H9 (cell line): ENCODE results near the gene TPCN2. TPM values are rescaled to one million over a fixed set of nuclear protein-coding genes. Genes with fewer than 3 reads are reported as not detected.
A peak's percentile ranks its signal among the peaks of the same experiment; 100 is the strongest.

Source experiments
- DNase-seq: peaks from one replicate; pipeline ENCODE4 v3.0.0-alpha.2; 2017
- H2AFZ ChIP-seq: one replicate; pipeline ENCODE4 v1.6.1; 2013; ENCODE audit warnings: mild to moderate bottlenecking, low read length, control low read depth, moderate library complexity
- H2AK5ac ChIP-seq: 2 replicates; pipeline ENCODE4 v1.6.1; 2013; ENCODE audit warnings: low read length, control low read depth, mixed read lengths; ENCODE audit not compliant: insufficient read length
- H2BK120ac ChIP-seq: one replicate; pipeline ENCODE4 v1.6.1; 2013; ENCODE audit warnings: low read depth, mild to moderate bottlenecking, low read length, control low read depth, inconsistent platforms; ENCODE audit not compliant: poor library complexity, severe bottlenecking
- H2BK12ac ChIP-seq: 2 replicates; pipeline ENCODE4 v1.6.1; 2013; ENCODE audit warnings: low read length, control low read depth, mixed read lengths, low read depth; ENCODE audit not compliant: insufficient read length
- H2BK15ac ChIP-seq: 2 replicates; pipeline ENCODE4 v1.6.1; 2013; ENCODE audit warnings: low read depth, low read length, control low read depth
- H2BK20ac ChIP-seq: one replicate; pipeline ENCODE4 v1.6.1; 2013; ENCODE audit warnings: low read depth, mild to moderate bottlenecking, low read length, control low read depth, inconsistent platforms; ENCODE audit not compliant: poor library complexity, severe bottlenecking
- H2BK5ac ChIP-seq: 2 replicates; pipeline ENCODE4 v1.6.1; 2013; ENCODE audit warnings: low read length, control low read depth, mixed read lengths; ENCODE audit not compliant: insufficient read length
- H3K14ac ChIP-seq: 2 replicates; pipeline ENCODE4 v1.6.1; 2013; ENCODE audit warnings: low read length, control low read depth; ENCODE audit not compliant: insufficient read depth
- H3K18ac ChIP-seq: 2 replicates; pipeline ENCODE4 v1.6.1; 2013; ENCODE audit warnings: low read depth, mild to moderate bottlenecking, mixed read lengths, low read length, control low read depth; ENCODE audit not compliant: insufficient read length
- H3K23ac ChIP-seq: 2 replicates; pipeline ENCODE4 v1.6.1; 2013; ENCODE audit warnings: low read length, control low read depth, mixed read lengths, low read depth; ENCODE audit not compliant: insufficient read length
- H3K23me2 ChIP-seq: 2 replicates; pipeline ENCODE4 v1.6.1; 2013; ENCODE audit warnings: low read depth, mild to moderate bottlenecking, mixed read lengths, low read length, control low read depth; ENCODE audit not compliant: insufficient read length, poor library complexity, severe bottlenecking
- H3K27ac ChIP-seq: 2 replicates; pipeline ENCODE4 v1.5.1; 2013; ENCODE audit warnings: low read length, control low read depth, mixed read lengths, low read depth; ENCODE audit not compliant: insufficient read length
- H3K27me3 ChIP-seq: 2 replicates; pipeline ENCODE4 v1.6.1; 2013; ENCODE audit warnings: low read length, control low read depth, inconsistent platforms; ENCODE audit not compliant: insufficient read depth
- H3K4ac ChIP-seq: 2 replicates; pipeline ENCODE4 v1.6.1; 2013; ENCODE audit warnings: low read depth, mild to moderate bottlenecking, control low read depth, inconsistent platforms, low read length, moderate library complexity
- H3K4me1 ChIP-seq: 2 replicates; pipeline ENCODE4 v1.6.1; 2013; ENCODE audit warnings: low read length, control low read depth, inconsistent platforms; ENCODE audit not compliant: insufficient read depth
- H3K4me2 ChIP-seq: 2 replicates; pipeline ENCODE4 v1.6.1; 2013; ENCODE audit warnings: low read length, control low read depth, mixed read lengths; ENCODE audit not compliant: insufficient read length, insufficient read depth
- H3K56ac ChIP-seq: 2 replicates; pipeline ENCODE4 v1.6.1; 2013; ENCODE audit warnings: low read depth, mild to moderate bottlenecking, mixed read lengths, low read length, control low read depth; ENCODE audit not compliant: insufficient read length
- H3K79me1 ChIP-seq: 2 replicates; pipeline ENCODE4 v1.6.1; 2013; ENCODE audit warnings: low read depth, mild to moderate bottlenecking, moderate library complexity, low read length, control low read depth, inconsistent platforms; ENCODE audit not compliant: insufficient read depth, poor library complexity, severe bottlenecking
- H3K79me2 ChIP-seq: 2 replicates; pipeline ENCODE4 v1.6.1; 2013; ENCODE audit warnings: low read length, control low read depth, inconsistent platforms; ENCODE audit not compliant: insufficient read depth
- H3K9ac ChIP-seq: 2 replicates; pipeline ENCODE4 v1.6.1; 2013; ENCODE audit warnings: low read length, control low read depth, mixed read lengths; ENCODE audit not compliant: insufficient read length; ENCODE audit errors: extremely low read depth
- H3K9me3 ChIP-seq: one replicate; pipeline ENCODE4 v1.6.1; 2013; ENCODE audit warnings: low read depth, low read length, inconsistent platforms; ENCODE audit not compliant: control insufficient read depth
- H3T11ph ChIP-seq: one replicate; pipeline ENCODE4 v1.6.1; 2013; ENCODE audit warnings: mild to moderate bottlenecking, low read length, control low read depth, inconsistent platforms
- H4K20me1 ChIP-seq: one replicate; pipeline ENCODE4 v1.6.1; 2013; ENCODE audit not compliant: control insufficient read depth, insufficient read length, insufficient read depth
- H4K5ac ChIP-seq: 2 replicates; pipeline ENCODE4 v1.6.1; 2013; ENCODE audit warnings: low read depth, mild to moderate bottlenecking, mixed read lengths, low read length, control low read depth; ENCODE audit not compliant: insufficient read length
- H4K8ac ChIP-seq: replicated peaks from 2 replicates; pipeline ENCODE4 v1.6.1; 2013; ENCODE audit warnings: low read length, control low read depth, mixed read lengths, low read depth; ENCODE audit not compliant: insufficient read length
- H4K91ac ChIP-seq: 2 replicates; pipeline ENCODE4 v1.6.1; 2013; ENCODE audit warnings: low read depth, mild to moderate bottlenecking, moderate library complexity, mixed read lengths, low read length, control low read depth; ENCODE audit not compliant: insufficient read length
- H3K27ac Mint-ChIP-seq, 3 experiments: 2 replicates in 2 of 3; 3 replicates in 1 of 3; pipeline ENCODE4 v1.8.0; 2020 to 2021; ENCODE audit warnings: mixed read lengths in 3 of 3, mild to moderate bottlenecking in 1 of 3, moderate library complexity in 1 of 3
- H3K27me3 Mint-ChIP-seq: 2 replicates; pipeline ENCODE4 v1.8.0; 2021; ENCODE audit warnings: low read depth, mild to moderate bottlenecking, moderate library complexity, mixed read lengths
- H3K36me3 Mint-ChIP-seq, 3 experiments: 2 replicates in 2 of 3; 3 replicates in 1 of 3; pipeline ENCODE4 v1.8.0; 2020 to 2021; ENCODE audit warnings: low read depth in 3 of 3, mixed read lengths in 3 of 3; ENCODE audit not compliant: insufficient read depth in 1 of 3
- H3K4me1 Mint-ChIP-seq, 2 experiments: 2 replicates each; pipeline ENCODE4 v1.8.0; 2020; ENCODE audit warnings: mixed read lengths in 2 of 2
- H3K4me3 Mint-ChIP-seq, 2 experiments: 2 replicates in 1 of 2; 3 replicates in 1 of 2; pipeline ENCODE4 v1.8.0; 2020 to 2021; ENCODE audit warnings: mild to moderate bottlenecking in 2 of 2, mixed read lengths in 2 of 2, moderate library complexity in 1 of 2
- H3K9me3 Mint-ChIP-seq, 2 experiments: 2 replicates in 1 of 2; 3 replicates in 1 of 2; pipeline ENCODE4 v1.8.0; 2020; ENCODE audit warnings: mild to moderate bottlenecking in 2 of 2, mixed read lengths in 2 of 2, moderate library complexity in 1 of 2
- WGBS: extraction: QIAGEN DNeasy Blood & Tissue Kit; methylation state at CpG from one replicate; pipeline ENCODE4 v1.1.7; 2013; ENCODE audit warnings: missing lambda C conversion rate, low lambda C conversion rate, mixed read lengths; ENCODE audit not compliant: insufficient read length; ENCODE audit errors: extremely low coverage; 5-methylcytosine and 5-hydroxymethylcytosine counted together
- total RNA-seq: library from RNA; stranded (reverse); gene quantifications from 2 replicates; pipeline ENCODE4 v1.2.1, GENCODE V29; 2021
- TF ChIP-seq, protein P1 (sequence below): fragments of 200-600 bp; sonication (generic); conservative IDR thresholded peaks from 3 replicates; pipeline ENCODE4 v1.8.0; 2021; ENCODE audit warnings: antibody characterized with exemption, mild to moderate bottlenecking

TPCN2 gene
- total RNA-seq, 1 experiment from 2014 or later: 16.8 TPM

DNA sequence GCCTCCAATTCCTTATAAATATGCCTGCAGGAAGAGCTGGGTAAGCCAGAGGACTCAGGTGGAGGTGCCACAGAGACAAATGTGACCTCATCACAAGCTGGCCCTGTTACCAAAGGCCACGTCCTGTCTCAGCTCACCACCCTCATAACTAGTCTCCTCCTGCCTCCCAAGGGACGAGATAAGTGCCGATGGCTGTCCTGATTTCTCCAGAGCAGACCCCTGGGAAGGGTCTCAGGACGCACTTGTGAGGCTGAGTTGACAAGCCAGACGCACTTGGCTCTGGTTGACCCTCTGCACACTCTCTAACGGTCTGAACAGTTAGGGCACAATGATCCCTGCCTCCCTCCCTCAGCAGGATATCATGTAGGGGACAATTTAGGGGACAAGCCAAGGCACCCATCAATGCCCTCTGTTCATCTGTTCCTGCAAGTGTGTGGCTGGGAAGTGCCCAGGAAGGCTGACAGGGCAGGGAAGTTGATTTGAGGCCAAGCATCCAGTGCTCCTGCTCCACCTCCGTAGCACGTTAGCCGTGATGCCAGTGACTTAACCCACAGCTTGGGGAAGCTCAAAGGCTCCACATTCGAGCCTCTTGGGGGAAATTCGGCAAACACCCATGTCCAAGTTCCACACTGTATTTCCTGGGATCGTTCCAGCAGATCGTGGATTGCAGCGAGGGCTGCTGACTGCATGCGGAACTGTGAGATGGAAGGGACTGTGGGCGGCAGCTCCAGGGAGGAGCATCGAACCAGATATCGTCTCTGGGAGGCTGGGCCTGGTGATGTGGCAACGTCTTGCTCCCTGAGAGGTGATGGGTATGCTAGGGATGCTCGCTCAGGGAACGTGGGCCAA is 109.8 kb downstream of the TPCN2 start:
- Histone ChIP-seq H3K9ac (no peak overlapping the region), H2BK5ac (no peak overlapping the region), H4K8ac (no peak overlapping the region), H3K79me2 (no peaks in the 10 kb centered on the region), H3T11ph (no peak overlapping the region), H2BK120ac (no peak overlapping the region), H2BK15ac (no peak overlapping the region), H3K9me3 (no peaks in the 10 kb centered on the region), H2BK12ac (no peak overlapping the region), H3K18ac (no peak overlapping the region), H3K14ac (0 out of 2 replicates have a peak overlapping the region, but pooled peaks have one; percentile 9), H3K56ac (no peak overlapping the region), H3K4ac (no peak overlapping the region), H3K23me2 (no peaks in the 10 kb centered on the region), H3K27ac (no peak overlapping the region), H4K5ac (peak overlapping the region; percentile 53), H3K4me1 (no peaks in the 10 kb centered on the region; the same call in 1 of the 2 replicates), H4K91ac (no peak overlapping the region), H2BK20ac (no peak overlapping the region), H2AFZ (no peak overlapping the region), H4K20me1 (no peaks in the 10 kb centered on the region), H3K27me3 (no peaks in the 10 kb centered on the region), H3K79me1 (no peaks in the 10 kb centered on the region), H3K23ac (no peak overlapping the region), H3K4me2 (no peak overlapping the region), H2AK5ac (no peak overlapping the region)
- peaks cover 2% of the 10 kb centered on the region for H3K27me3 Mint-ChIP-seq
- peaks cover 1 to 6% of the 10 kb centered on the region in 2 experiments for H3K4me1 Mint-ChIP-seq
- TF ChIP-seq, protein P1, sequence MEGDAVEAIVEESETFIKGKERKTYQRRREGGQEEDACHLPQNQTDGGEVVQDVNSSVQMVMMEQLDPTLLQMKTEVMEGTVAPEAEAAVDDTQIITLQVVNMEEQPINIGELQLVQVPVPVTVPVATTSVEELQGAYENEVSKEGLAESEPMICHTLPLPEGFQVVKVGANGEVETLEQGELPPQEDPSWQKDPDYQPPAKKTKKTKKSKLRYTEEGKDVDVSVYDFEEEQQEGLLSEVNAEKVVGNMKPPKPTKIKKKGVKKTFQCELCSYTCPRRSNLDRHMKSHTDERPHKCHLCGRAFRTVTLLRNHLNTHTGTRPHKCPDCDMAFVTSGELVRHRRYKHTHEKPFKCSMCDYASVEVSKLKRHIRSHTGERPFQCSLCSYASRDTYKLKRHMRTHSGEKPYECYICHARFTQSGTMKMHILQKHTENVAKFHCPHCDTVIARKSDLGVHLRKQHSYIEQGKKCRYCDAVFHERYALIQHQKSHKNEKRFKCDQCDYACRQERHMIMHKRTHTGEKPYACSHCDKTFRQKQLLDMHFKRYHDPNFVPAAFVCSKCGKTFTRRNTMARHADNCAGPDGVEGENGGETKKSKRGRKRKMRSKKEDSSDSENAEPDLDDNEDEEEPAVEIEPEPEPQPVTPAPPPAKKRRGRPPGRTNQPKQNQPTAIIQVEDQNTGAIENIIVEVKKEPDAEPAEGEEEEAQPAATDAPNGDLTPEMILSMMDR: no peak
- no peak overlapping the region for H3K4me3 Mint-ChIP-seq
- no peak for DNase-seq
- no peaks in the 10 kb centered on the region; a peak in 2 of 7 replicates for H3K36me3 Mint-ChIP-seq
- peak overlapping the region in 1 of 3 experiments; percentile 87; a peak in 2 of 7 replicates for H3K27ac Mint-ChIP-seq
- peaks cover 3% of the 10 kb centered on the region in 2 experiments; a peak in 2 of 5 replicates for H3K9me3 Mint-ChIP-seq
- WGBS: no CpG with 5 or more reads among the region's 21 CpGs
